HCT116 (cell line): ENCODE results near the gene CIROP. TPM values are rescaled to one million over a fixed set of nuclear protein-coding genes. Genes with fewer than 3 reads are reported as not detected.

Experiments
- ATAC-seq: fragments of 200-7000 bp; cut with Tn5 transposase; 2 replicates; pipeline ENCODE4 v1.9.1; 2020; ENCODE audit warnings: mild to moderate bottlenecking, moderate library complexity
- BruUV-seq: library from RNA; stranded (reverse); fragments of 400-500 nt; replicated peaks from 2 replicates; lab custom pipeline; 2021; lab: Mats Ljungman, UMichigan
- CTCF ChIA-PET: fragments of 300-600 bp; sonication (Branson Sonifier 250); formaldehyde crosslinking; loops from one replicate; lab custom pipeline; 2021; ENCODE audit warnings: antibody characterized with exemption; lab: Charles Lee
- POLR2A ChIA-PET: fragments of 300-600, 350-600 bp; sonication (Branson Sonifier 250); formaldehyde crosslinking; loops from one replicate; lab custom pipeline; 2021; ENCODE audit warnings: antibody characterized with exemption; lab: Charles Lee
- RAD21 ChIA-PET, 2 experiments: fragments of 300-600 bp; sonication (Branson Sonifier 250); formaldehyde crosslinking; loops; one replicate each; lab custom pipeline; 2023; ENCODE audit warnings: low total read pairs in 2 of 2; ENCODE audit not compliant: uncharacterized antibody in 2 of 2, unreplicated experiment in 2 of 2, low non-redundant PET in 1 of 2; lab: Charles Lee
- DNase-seq: peaks from one replicate; pipeline ENCODE4 v3.0.0-alpha.2; 2010; ENCODE audit warnings: low read depth, low spot score
- H2AFZ ChIP-seq: fragments of 200-600 bp; shearing (Covaris generic), sonication (generic); 2 replicates; pipeline ENCODE4 v1.6.1; 2017; ENCODE audit warnings: low read depth, mixed run types, mixed read lengths, antibody characterized with exemption, low read length; ENCODE audit not compliant: poor library complexity, severe bottlenecking
- H3K27ac ChIP-seq: 2 replicates; pipeline ENCODE4 v1.5.1; 2012; ENCODE audit warnings: low read depth, low read length
- H3K27me3 ChIP-seq: fragments of 200-600 bp; sonication (generic); 2 replicates; pipeline ENCODE4 v1.6.1; 2016; ENCODE audit warnings: mixed run types, low read length, mixed read lengths; ENCODE audit not compliant: insufficient read depth
- H3K36me3 ChIP-seq, 2 experiments: fragments of 200-500 bp in 1 of 2; fragments of 200-600 bp in 1 of 2; sonication (Bioruptor generic) in 1 of 2; sonication (generic) in 1 of 2; 2 replicates each; pipeline versions ENCODE4 v1.5.1 to v1.6.1; 2014 to 2016; ENCODE audit warnings: low read length in 2 of 2, inconsistent platforms in 1 of 2, mixed read lengths in 1 of 2, mixed run types in 1 of 2; ENCODE audit not compliant: insufficient read depth in 2 of 2, control insufficient read depth in 1 of 2
- H3K4me1 ChIP-seq, 2 experiments: fragments of 200-600 bp in 1 of 2; sonication (generic) in 1 of 2; 2 replicates each; pipeline versions ENCODE4 v1.5.1 to v1.6.1; 2012 to 2017; ENCODE audit warnings: low read length in 2 of 2, inconsistent platforms in 1 of 2, mild to moderate bottlenecking in 1 of 2, mixed read lengths in 1 of 2, mixed run types in 1 of 2, moderate library complexity in 1 of 2; ENCODE audit not compliant: insufficient read depth in 2 of 2, control insufficient read depth in 1 of 2
- H3K4me2 ChIP-seq: fragments of 200-600 bp; sonication (generic); 2 replicates; pipeline ENCODE4 v1.6.1; 2017; ENCODE audit warnings: mixed run types, low read length, mixed read lengths
- H3K4me3 ChIP-seq, 2 experiments: fragments of 200-600 bp in 1 of 2; sonication (generic) in 1 of 2; replicated peaks in 1 of 2; 2 replicates each; pipeline ENCODE4 v1.5.1; 2011 to 2016; ENCODE audit warnings: low read length in 2 of 2, control low read depth in 1 of 2, low read depth in 1 of 2, mild to moderate bottlenecking in 1 of 2, mixed read lengths in 1 of 2, mixed run types in 1 of 2
- H3K79me2 ChIP-seq: fragments of 200-600 bp; sonication (generic); 2 replicates; pipeline ENCODE4 v1.6.1; 2017; ENCODE audit warnings: mild to moderate bottlenecking, mixed run types, low read length, moderate library complexity, mixed read lengths; ENCODE audit not compliant: insufficient read depth
- H3K9ac ChIP-seq: fragments of 200-600 bp; sonication (generic); 2 replicates; pipeline ENCODE4 v1.6.1; 2016; ENCODE audit warnings: low read length, mixed read lengths
- H3K9me2 ChIP-seq: fragments of 200-600 bp; sonication (generic), shearing (Covaris generic); 2 replicates; pipeline ENCODE4 v1.6.1; 2017; ENCODE audit warnings: mixed run types, mild to moderate bottlenecking, moderate library complexity; ENCODE audit not compliant: insufficient read depth
- H3K9me3 ChIP-seq, 2 experiments: fragments of 200-500 bp in 1 of 2; fragments of 200-600 bp in 1 of 2; sonication (Bioruptor generic) in 1 of 2; sonication (generic) in 1 of 2; 2 replicates each; pipeline ENCODE4 v1.6.1; 2014 to 2017; ENCODE audit warnings: low read length in 2 of 2, mixed read lengths in 2 of 2, inconsistent platforms in 1 of 2, low read depth in 1 of 2, mild to moderate bottlenecking in 1 of 2, mixed run types in 1 of 2, moderate library complexity in 1 of 2; ENCODE audit not compliant: control insufficient read depth in 1 of 2, insufficient read depth in 1 of 2
- H4K20me1 ChIP-seq: fragments of 200-600 bp; sonication (generic), shearing (Covaris generic); 2 replicates; pipeline ENCODE4 v1.6.1; 2017; ENCODE audit warnings: mixed run types, mild to moderate bottlenecking, moderate library complexity; ENCODE audit not compliant: insufficient read depth
- ATF3 ChIP-seq: IDR thresholded peaks from 2 replicates; pipeline ENCODE4 v1.6.1; 2012
- CBX3 ChIP-seq: IDR thresholded peaks from 2 replicates; pipeline ENCODE4 v1.6.1; 2012; ENCODE audit warnings: low read depth
- CTCF ChIP-seq, 3 experiments: fragments of 200-600 bp in 1 of 3; sonication (generic) in 1 of 3; IDR thresholded peaks in 2 of 3; conservative IDR thresholded peaks in 1 of 3; 2 replicates each; pipeline ENCODE4 v1.5.1; 2012 to 2017; ENCODE audit warnings: low read depth in 2 of 3, low read length in 2 of 3, antibody characterized with exemption in 1 of 3, borderline replicate concordance in 1 of 3, control low read depth in 1 of 3, mild to moderate bottlenecking in 1 of 3, mixed read lengths in 1 of 3, mixed run types in 1 of 3, moderate library complexity in 1 of 3; ENCODE audit not compliant: insufficient read depth in 1 of 3
- EGR1 ChIP-seq: IDR thresholded peaks from 2 replicates; pipeline ENCODE4 v1.6.1; 2012; ENCODE audit warnings: low read depth
- EZH2 ChIP-seq: fragments of 200-600 bp; sonication (generic); IDR thresholded peaks from 2 replicates; pipeline ENCODE4 v1.6.1; 2017; ENCODE audit warnings: antibody characterized with exemption, mixed run types
- EZH2phosphoT487 ChIP-seq: fragments of 200-600 bp; IDR thresholded peaks from 2 replicates; pipeline ENCODE4 v1.6.1; 2018; ENCODE audit warnings: antibody characterized with exemption, borderline replicate concordance
- FOSL1 ChIP-seq: IDR thresholded peaks from 2 replicates; pipeline ENCODE4 v1.6.1; 2012; ENCODE audit warnings: low read depth
- JUND ChIP-seq: IDR thresholded peaks from 2 replicates; pipeline ENCODE4 v1.6.1; 2012
- POLR2AphosphoS5 ChIP-seq: IDR thresholded peaks from 2 replicates; pipeline ENCODE4 v1.6.1; 2011; ENCODE audit warnings: mild to moderate bottlenecking, low read depth, low read length, moderate library complexity
- RAD21 ChIP-seq: IDR thresholded peaks from 2 replicates; pipeline ENCODE4 v1.6.1; 2012; ENCODE audit warnings: low read depth, mild to moderate bottlenecking
- REST ChIP-seq: IDR thresholded peaks from 2 replicates; pipeline ENCODE4 v1.6.1; 2012; ENCODE audit warnings: low read depth
- SIN3A ChIP-seq: IDR thresholded peaks from 2 replicates; pipeline ENCODE4 v1.6.1; 2012; ENCODE audit warnings: low read depth
- SP1 ChIP-seq: IDR thresholded peaks from 2 replicates; pipeline ENCODE4 v1.6.1; 2012; ENCODE audit warnings: low read depth
- SRF ChIP-seq: IDR thresholded peaks from 2 replicates; pipeline ENCODE4 v1.6.1; 2012; ENCODE audit warnings: low read depth
- TCF7L2 ChIP-seq: IDR thresholded peaks from 2 replicates; pipeline ENCODE4 v1.7.0; 2011; ENCODE audit warnings: borderline replicate concordance, inconsistent platforms; ENCODE audit not compliant: insufficient read depth, insufficient read length; ENCODE audit errors: extremely low read depth
- YY1 ChIP-seq: IDR thresholded peaks from 2 replicates; pipeline ENCODE4 v1.6.1; 2011; ENCODE audit warnings: low read length, low read depth, moderate library complexity, mild to moderate bottlenecking; ENCODE audit not compliant: insufficient replicate concordance; ENCODE audit errors: extremely low read depth
- ZBTB33 ChIP-seq: IDR thresholded peaks from 2 replicates; pipeline ENCODE4 v1.6.1; 2011; ENCODE audit warnings: mild to moderate bottlenecking, low read length, moderate library complexity; ENCODE audit not compliant: insufficient replicate concordance; ENCODE audit errors: extremely low read depth
- ZNF274 ChIP-seq: fragments of 200-500 bp; sonication (Bioruptor generic); IDR thresholded peaks from 2 replicates; pipeline ENCODE4 v1.6.1; 2014; ENCODE audit warnings: mild to moderate bottlenecking, low read depth, low read length, inconsistent platforms
- intact Hi-C: fragments of 100-400 bp; cut with micrococcal nuclease; formaldehyde crosslinking; loops from 2 replicates; pipeline ENCODE4 v1.10.0; 2022
- total RNA-seq: library from RNA; stranded (reverse); gene quantifications from one replicate; pipeline ENCODE4 v1.2.1, GENCODE V29; 2021; ENCODE audit not compliant: unreplicated experiment

The CIROP gene
- total RNA-seq, 1 experiment from 2014 or later, result not detected

- ChIA-PET POLR2A (no interaction called here), CTCF (interaction anchor here (0.9 kb wide), 1 partner anchor 22 kb away, joined by 3 read pairs; no protein-coding TSS in a partner anchor)
- no peak overlapping the region for H3K27ac ChIP-seq
Observed at GRCh38 chr14:23142826-23143225, 38.0 kb upstream of the CIROP start.

More at GRCh38 chr14:23142826-23143225, 38.0 kb upstream of the CIROP start:
- Histone ChIP-seq H3K9me2 (no peaks in the 10 kb centered on the region), H3K9ac (no peak overlapping the region), H4K20me1 (no peaks in the 10 kb centered on the region), H2AFZ (no peak overlapping the region), H3K4me3 (no peak overlapping the region), H3K4me2 (no peak overlapping the region), H3K4me1 (peaks cover 0 to 6% of the 10 kb centered on the region in 2 experiments; a peak in 2 of 4 replicates), H3K27me3 (no peaks in the 10 kb centered on the region), H3K36me3 (no peaks in the 10 kb centered on the region), H3K9me3 (no peaks in the 10 kb centered on the region), H3K79me2 (no peaks in the 10 kb centered on the region)
- TF ChIP-seq CTCF (IDR thresholded peaks at IDR 0.05 in 2 of 3, conservative IDR thresholded peaks at IDR 0.05 in 1 of 3; ENCODE audit: borderline replicate concordance in 1 of 3, insufficient read depth in 1 of 3, low read depth in 2 of 3, low read length in 2 of 3) (no peak), FOSL1 (no peak), JUND (no peak), EZH2 (no peak), SRF (no peak), SP1 (no peak), ATF3 (no peak), RAD21 (no peak), EGR1 (no peak), SIN3A (no peak), REST (no peak), ZBTB33 (no peak), POLR2AphosphoS5 (no peak), TCF7L2 (no peak), YY1 (no peak), EZH2phosphoT487 (no peak), CBX3 (no peak), ZNF274 (no peak)
- RAD21 ChIA-PET, result no interaction called here
- no TSS peak for BruUV-seq
- intact Hi-C loops, result no loop called here
- DNase-seq (no peak), ATAC-seq (no peak)
